HepG2 (cell line): ENCODE data around the gene LIMCH1. TPM values are rescaled to one million over a fixed set of nuclear protein-coding genes. Genes with fewer than 3 reads are reported as not detected.
"Not testable (repeated sequence)": the region's sequence is repeated elsewhere in the genome, so short reads cannot be mapped to it uniquely, and the experiment has no call there.

Experiments
- ATAC-seq: fragments of 200-7000 bp; cut with Tn5 transposase; 3 replicates; pipeline ENCODE4 v1.9.1; 2020; ENCODE audit warnings: mild to moderate bottlenecking, moderate library complexity
- BruUV-seq: library from RNA; stranded (reverse); fragments of 400-500 nt; replicated peaks from 2 replicates; lab custom pipeline; 2021; lab: Mats Ljungman, UMichigan
- CTCF ChIA-PET: fragments of 300-600 bp; formaldehyde crosslinking; extraction: SDS; loops from one replicate; lab custom pipeline; 2021; ENCODE audit warnings: low total read pairs, inconsistent platforms, low intra/inter-chr PET ratio; lab: Yijun Ruan, JAX
- POLR2A ChIA-PET: fragments of 350-600 bp; sonication (Branson Sonifier 250); formaldehyde crosslinking; loops from one replicate; lab custom pipeline; 2020; ENCODE audit warnings: antibody characterized with exemption, inconsistent platforms; lab: Yijun Ruan, JAX
- DNase-seq: peaks from one replicate; pipeline ENCODE4 v3.0.0-alpha.2; 2015; ENCODE audit warnings: low spot score
- FAIRE-seq: peaks from 3 replicates; lab custom pipeline; 2011; peaks lifted over from hg19 to GRCh38; lab: Jason Lieb, UNC
- H2AFZ ChIP-seq: one replicate; pipeline ENCODE4 v1.6.1; 2011; ENCODE audit warnings: low read length, inconsistent platforms
- H3K27ac ChIP-seq: fragments of 300-600 bp; 3 replicates; pipeline ENCODE4 v1.8.0; 2011; ENCODE audit warnings: mixed run types, mild to moderate bottlenecking, mixed read lengths, low read length, inconsistent platforms; ENCODE audit not compliant: insufficient read depth; ENCODE audit errors: extremely low read length
- H3K27me3 ChIP-seq, 2 experiments: fragments of 200-600 bp in 1 of 2; 2 replicates in 1 of 2; 3 replicates in 1 of 2; pipeline versions ENCODE4 v1.6.0 to v1.8.0; 2011; ENCODE audit warnings: low read length in 2 of 2, mild to moderate bottlenecking in 2 of 2, moderate library complexity in 2 of 2, inconsistent platforms in 1 of 2; ENCODE audit not compliant: insufficient read depth in 2 of 2, control insufficient read depth in 1 of 2
- H3K36me3 ChIP-seq, 2 experiments: fragments of 200-600 bp in 1 of 2; replicated peaks in 1 of 2; 2 replicates in 1 of 2; 3 replicates in 1 of 2; pipeline versions ENCODE4 v1.5.1 to v1.8.0; 2011; ENCODE audit warnings: low read length in 2 of 2, inconsistent platforms in 1 of 2; ENCODE audit not compliant: insufficient read depth in 2 of 2, control insufficient read depth in 1 of 2
- H3K4me1 ChIP-seq: 2 replicates; pipeline ENCODE4 v1.5.1; 2012; ENCODE audit warnings: low read length, inconsistent platforms; ENCODE audit not compliant: insufficient read depth
- H3K4me2 ChIP-seq: 2 replicates; pipeline ENCODE4 v1.6.0; 2011; ENCODE audit warnings: low read depth, low read length, inconsistent platforms
- H3K4me3 ChIP-seq, 3 experiments: fragments of 200-600 bp in 1 of 3; sonication (generic), shearing (Covaris generic) in 1 of 3; replicated peaks in 1 of 3; 2 replicates each; pipeline ENCODE4 v1.5.1; 2011 to 2016; ENCODE audit warnings: low read length in 3 of 3, inconsistent platforms in 2 of 3, low read depth in 2 of 3, mild to moderate bottlenecking in 2 of 3, control low read depth in 1 of 3, mixed read lengths in 1 of 3; ENCODE audit not compliant: insufficient read depth in 1 of 3
- H3K79me2 ChIP-seq: one replicate; pipeline ENCODE4 v1.6.1; 2011; ENCODE audit warnings: low read length, inconsistent platforms; ENCODE audit not compliant: insufficient read depth
- H3K9ac ChIP-seq: 2 replicates; pipeline ENCODE4 v1.6.0; 2011; ENCODE audit warnings: mild to moderate bottlenecking, low read depth, low read length, inconsistent platforms; ENCODE audit not compliant: insufficient read depth
- H3K9me3 ChIP-seq: 2 replicates; pipeline ENCODE4 v1.5.1; 2012; ENCODE audit warnings: mild to moderate bottlenecking, low read length
- H4K20me1 ChIP-seq: 2 replicates; pipeline ENCODE4 v1.6.0; 2011; ENCODE audit warnings: inconsistent platforms, mild to moderate bottlenecking, low read length, moderate library complexity; ENCODE audit not compliant: insufficient read depth
- ARID5B ChIP-seq: IDR thresholded peaks from 2 replicates; pipeline ENCODE4 v1.4.0; 2020; ENCODE audit warnings: mild to moderate bottlenecking, missing genetic modification reagents
- TFAP4 ChIP-seq: sonication (generic); IDR thresholded peaks from 2 replicates; pipeline ENCODE4 v1.6.1; 2016; ENCODE audit warnings: low read depth, borderline replicate concordance
- WGBS: methylation state at CpG from one replicate; pipeline ENCODE4 v1.1.6; 2017; ENCODE audit warnings: low lambda C conversion rate; 5-methylcytosine and 5-hydroxymethylcytosine counted together
- in situ Hi-C: cut with HindIII; loops from 2 replicates; pipeline ENCODE4 v1.10.0; 2017; ENCODE audit warnings: low pct_unique_long_range_greater_than_20kb; ENCODE audit not compliant: extremely low pct_ligation_motif_present
- intact Hi-C: fragments of 100-400 bp; cut with micrococcal nuclease; formaldehyde crosslinking; loops from one replicate; pipeline ENCODE4 v1.10.0; 2022; ENCODE audit not compliant: unreplicated experiment
- polyA plus RNA-seq, 8 experiments: library from polyadenylated mRNA; depleted of rRNA in 3 of 8; stranded (reverse) in 7 of 8; unstranded in 1 of 8; fragments of >200 nt; fragmentation: Illumina TruSeq in 4 of 8; extraction: Trizol in 4 of 8; gene quantifications; 2 replicates each; pipeline versions ENCODE4 v1.2.1 to v1.2.3, GENCODE V29; 2011 to 2016; ENCODE audit warnings: low read depth in 4 of 8, missing spikeins in 1 of 8, mixed read lengths in 1 of 8; ENCODE audit not compliant: insufficient read depth in 1 of 8
- total RNA-seq, 5 experiments: library from RNA; depleted of rRNA; stranded (reverse); fragments of >200 nt; fragmentation: Illumina TruSeq; extraction: Trizol; gene quantifications; 2 replicates each; pipeline ENCODE4 v1.2.3, GENCODE V29; 2016; ENCODE audit warnings: low read depth in 1 of 5

Gene LIMCH1
- total and polyA plus RNA-seq, 2 of the 13 experiments (the other 11 are each of a cell fraction or from before 2014, with no cell fraction given) = 0.04 TPM; not detected in 1

GRCh38 chr4:41647383-41647782 is 109.4 kb downstream of the LIMCH1 start:
- FAIRE-seq (no peak), DNase-seq (no peak), ATAC-seq (no peak)
- no peaks in the 10 kb centered on the region for H4K20me1 ChIP-seq
- in situ Hi-C loops (no loop called here), intact Hi-C loops (no loop called here)
- no peak overlapping the region for H3K4me3 ChIP-seq
- ChIA-PET CTCF (no interaction called here), POLR2A (no interaction called here)
- TF ChIP-seq TFAP4 (no peak), ARID5B (no peak)
- no peaks in the 10 kb centered on the region for H3K4me1 ChIP-seq
- no peak overlapping the region for H2AFZ ChIP-seq
- H3K36me3 ChIP-seq = no peaks in the 10 kb centered on the region
- no peaks in the 10 kb centered on the region for H3K9me3 ChIP-seq
- no peaks in the 10 kb centered on the region for H3K79me2 ChIP-seq
- H3K27me3 ChIP-seq = peaks cover 0 to 10% of the 10 kb centered on the region in 2 experiments; a peak in 1 of 5 replicates
- no peak overlapping the region for H3K4me2 ChIP-seq
- H3K9ac ChIP-seq = no peak overlapping the region
- H3K27ac ChIP-seq = no peak overlapping the region
- BruUV-seq = no TSS peak
- 14% methylated on average over 3 of the region's 3 CpGs for WGBS

GRCh38 chr4:41651150-41651549 is 113.2 kb downstream of the LIMCH1 start:
- H3K4me3 ChIP-seq, BruUV-seq, intact Hi-C loops, H3K9ac ChIP-seq, H3K27ac ChIP-seq, POLR2A ChIA-PET, FAIRE-seq, H4K20me1 ChIP-seq, CTCF ChIA-PET, DNase-seq, H3K9me3 ChIP-seq, H3K36me3 ChIP-seq, H3K4me2 ChIP-seq, H3K27me3 ChIP-seq, H2AFZ ChIP-seq, H3K79me2 ChIP-seq, H3K4me1 ChIP-seq, ATAC-seq: not testable (repeated sequence)
- in situ Hi-C loops = loop anchor here (5.0 kb wide), 1 partner anchor 364 kb away; no protein-coding TSS in a partner anchor
